Stimulated activated CD4-positive, alpha-beta T cell treated with anti-CD3 and anti-CD28 coated beads, Interleukin-1b, Interleukin-23, amount 100 ng/mL, for 4 hours (primary cell): ENCODE data around the gene S100A5.

Source experiments
- DNase-seq, 2 donors: peaks; one replicate each; pipeline ENCODE4 v3.0.0-alpha.2; 2020; ENCODE audit warnings: low read depth in 2 of 2

Gene S100A5

GRCh38 chr1:153547560-153548551 is 7.1 kb upstream of the S100A5 start:
- DNase-seq: no peak

- DNase-seq: no peak
These were observed 6.2 kb upstream of the S100A5 start for GRCh38 chr1:153546796-153547559.

GRCh38 chr1:153546371-153546770 is 5.6 kb upstream of the S100A5 start:
- no peak for DNase-seq

DNA sequence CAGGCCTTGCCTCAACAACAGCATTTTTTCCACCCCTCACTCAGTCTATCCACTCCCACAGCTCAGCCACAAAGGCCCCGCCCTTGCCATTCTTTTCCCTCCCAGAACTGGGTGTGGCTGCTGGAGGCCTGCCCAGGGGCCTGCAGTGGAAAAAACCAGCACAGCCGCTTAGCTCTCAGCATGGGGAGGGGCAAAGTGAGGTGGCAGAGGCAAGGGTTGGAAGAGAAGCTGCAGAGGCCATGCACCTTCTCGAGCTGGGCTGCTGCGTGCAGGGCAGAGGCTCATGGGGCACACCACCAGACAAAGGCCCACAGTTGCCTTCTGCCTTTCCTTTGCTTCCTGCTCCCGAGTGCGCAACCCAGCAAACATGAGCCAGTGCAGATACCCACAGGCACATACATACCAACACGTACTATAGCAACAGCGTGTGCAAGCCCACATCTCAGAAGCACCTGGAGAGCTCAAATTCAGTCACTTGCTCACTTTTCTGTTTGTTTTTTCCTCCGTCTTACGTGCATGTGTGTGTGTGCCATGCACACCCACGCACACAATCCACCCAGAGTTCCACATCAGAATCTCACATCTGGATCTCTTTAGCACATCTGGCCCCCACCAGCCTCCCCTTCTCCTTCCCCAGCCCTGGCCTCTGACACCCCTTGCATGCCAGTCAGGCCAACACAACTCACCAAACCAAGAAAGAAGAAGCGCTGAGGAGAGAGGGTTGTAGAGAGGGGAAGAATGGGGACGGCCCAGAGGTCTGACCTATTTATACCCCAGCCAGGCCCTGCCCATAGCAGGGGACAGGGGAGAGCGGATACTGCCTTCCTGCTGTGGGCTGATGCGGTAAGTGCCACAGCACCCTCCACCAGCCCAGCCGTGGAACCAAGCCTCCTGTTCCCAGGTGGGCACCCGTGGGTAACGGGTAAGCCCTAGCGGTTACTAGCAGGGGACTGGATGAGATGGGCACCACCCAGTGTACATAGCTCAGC is 4.6 kb upstream of the S100A5 start, which contains the start of gene S100A4:
Gene S100A4 (minus strand): TSS at position 740 of the 989 bp plus-strand sequence. CDS start 1,012 bp downstream, outside the sequence.
- peak; percentile 83 to 86 for DNase-seq

DNA sequence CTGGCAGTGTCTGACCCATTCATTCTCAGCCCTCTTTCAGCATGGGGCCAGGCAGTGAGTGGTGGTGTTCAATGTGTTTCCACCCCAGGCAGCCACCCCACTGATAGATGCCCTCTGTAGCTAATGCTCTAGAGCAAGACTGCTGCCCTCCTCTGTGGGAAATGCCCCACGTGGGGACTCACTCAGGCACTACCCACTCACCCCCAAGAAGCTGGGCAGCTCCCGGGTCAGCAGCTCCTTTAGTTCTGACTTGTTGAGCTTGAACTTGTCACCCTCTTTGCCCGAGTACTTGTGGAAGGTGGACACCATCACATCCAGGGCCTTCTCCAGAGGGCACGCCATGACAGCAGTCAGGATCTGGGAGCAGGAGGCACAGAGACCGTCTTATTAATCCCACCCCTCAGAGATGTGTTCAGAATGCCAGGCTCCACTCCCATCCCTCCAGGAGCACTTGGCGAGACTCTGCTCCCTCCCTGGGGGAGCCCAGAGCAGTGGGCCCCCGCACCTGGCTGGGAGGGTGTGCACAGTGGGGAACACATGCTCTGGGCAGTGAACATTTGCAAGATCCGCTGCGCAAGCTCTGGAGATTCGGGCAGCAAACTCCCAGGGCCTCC is 3.8 kb upstream of the S100A5 start:
- DNase-seq: no peak

DNA sequence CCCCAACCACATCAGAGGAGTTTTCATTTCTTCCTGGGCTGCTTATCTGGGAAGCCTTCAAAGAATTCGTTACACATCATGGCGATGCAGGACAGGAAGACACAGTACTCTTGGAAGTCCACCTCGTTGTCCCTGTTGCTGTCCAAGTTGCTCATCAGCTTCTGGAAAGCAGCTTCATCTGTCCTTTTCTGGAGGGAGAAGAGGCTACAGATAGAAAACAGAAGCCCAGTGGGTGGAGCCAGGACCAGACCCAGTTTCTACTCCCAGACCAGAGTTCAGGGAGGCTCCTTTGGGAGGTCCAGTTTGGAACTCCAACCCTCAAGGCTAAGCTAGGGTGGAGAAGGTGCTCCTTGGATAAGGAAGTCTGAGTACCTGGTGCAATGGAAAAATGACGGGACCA is 3.0 kb upstream of the S100A5 start:
- DNase-seq: no peak

- DNase-seq: no peak
These were observed 2.4 kb upstream of the S100A5 start for GRCh38 chr1:153542956-153543711.

- DNase-seq: no peak
These were observed 1.2 kb upstream of the S100A5 start for GRCh38 chr1:153541641-153542590.

GRCh38 chr1:153539395-153540093 is 1.2 kb downstream of the S100A5 start:
- DNase-seq: no peak

DNA sequence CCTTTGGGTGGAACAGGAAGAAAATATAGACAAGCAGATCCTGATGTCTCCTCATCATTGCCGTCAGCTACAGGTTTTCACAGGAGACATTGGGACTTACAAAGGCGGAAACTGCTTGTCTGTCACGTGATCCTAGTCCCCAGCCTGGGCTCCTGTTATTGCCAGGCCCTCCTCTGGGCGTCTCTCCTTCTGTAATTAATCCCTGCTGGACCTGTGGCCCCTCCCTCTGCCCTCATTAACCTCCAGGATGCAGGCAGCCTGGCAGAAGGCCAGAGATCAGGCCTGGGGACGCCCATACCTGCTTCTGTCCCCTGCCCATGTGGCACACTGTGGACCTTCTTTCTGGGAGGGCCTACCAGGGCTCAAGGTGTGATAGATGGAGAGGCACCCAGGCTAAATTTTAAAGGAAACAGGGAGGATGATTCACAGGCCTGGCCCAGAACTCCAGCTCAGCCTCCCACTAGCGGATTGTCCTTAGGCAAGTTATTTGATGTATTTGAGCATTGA is 2.4 kb downstream of the S100A5 start:
- DNase-seq: no peak

DNA sequence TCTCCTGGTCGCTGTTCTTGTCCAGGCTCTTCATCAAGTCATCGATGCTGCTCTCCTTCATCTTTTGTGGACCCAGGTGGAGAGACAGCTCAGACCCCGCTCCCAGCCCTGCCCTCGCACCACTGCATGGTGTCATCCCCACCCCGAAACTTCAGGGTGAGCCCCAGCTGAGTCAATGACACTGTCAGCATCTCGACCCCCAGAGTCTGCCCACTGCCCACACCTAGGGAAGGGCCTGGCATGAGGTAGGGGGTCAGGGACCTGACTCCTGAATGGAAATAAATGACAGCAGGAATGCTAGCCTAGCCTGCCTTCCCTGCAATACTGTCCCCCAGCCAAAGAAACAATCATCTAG is 3.4 kb downstream of the S100A5 start:
- DNase-seq: no peak

DNA sequence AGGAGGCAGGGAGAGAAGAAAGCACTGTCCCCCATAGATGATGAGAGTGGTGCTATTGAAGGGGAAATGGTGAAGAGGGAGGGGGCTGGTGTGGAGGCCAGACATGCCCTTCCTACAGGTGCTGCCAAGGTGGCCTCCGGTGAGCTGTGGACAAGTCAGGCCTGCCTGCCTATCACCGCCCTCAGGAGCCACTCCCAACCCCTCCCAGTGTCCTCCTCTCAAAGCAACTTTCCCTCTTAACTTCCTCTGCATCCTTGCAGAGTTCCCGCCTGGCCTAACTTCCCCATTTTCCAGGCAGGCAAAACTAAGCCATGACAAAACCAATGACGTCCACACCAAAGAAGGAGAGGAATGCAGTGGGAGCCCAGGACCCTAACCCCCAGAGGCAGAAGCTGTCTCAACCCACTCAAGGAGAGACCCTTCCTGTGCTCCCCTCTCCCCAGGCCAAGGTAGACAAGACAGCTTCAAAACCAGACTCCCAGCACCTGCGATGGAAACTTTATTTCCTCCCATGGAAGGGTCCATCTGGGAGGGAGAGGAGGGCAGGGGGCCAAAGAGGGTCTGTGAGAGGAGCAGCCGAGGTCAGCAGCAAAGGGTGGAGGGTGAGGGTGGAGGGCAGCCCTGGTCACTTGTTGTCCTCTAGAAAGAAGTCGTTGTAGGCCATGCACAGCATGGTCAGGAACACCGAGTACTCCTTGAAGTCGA is 3.9 kb downstream of the S100A5 start:
- DNase-seq: no peak

DNA sequence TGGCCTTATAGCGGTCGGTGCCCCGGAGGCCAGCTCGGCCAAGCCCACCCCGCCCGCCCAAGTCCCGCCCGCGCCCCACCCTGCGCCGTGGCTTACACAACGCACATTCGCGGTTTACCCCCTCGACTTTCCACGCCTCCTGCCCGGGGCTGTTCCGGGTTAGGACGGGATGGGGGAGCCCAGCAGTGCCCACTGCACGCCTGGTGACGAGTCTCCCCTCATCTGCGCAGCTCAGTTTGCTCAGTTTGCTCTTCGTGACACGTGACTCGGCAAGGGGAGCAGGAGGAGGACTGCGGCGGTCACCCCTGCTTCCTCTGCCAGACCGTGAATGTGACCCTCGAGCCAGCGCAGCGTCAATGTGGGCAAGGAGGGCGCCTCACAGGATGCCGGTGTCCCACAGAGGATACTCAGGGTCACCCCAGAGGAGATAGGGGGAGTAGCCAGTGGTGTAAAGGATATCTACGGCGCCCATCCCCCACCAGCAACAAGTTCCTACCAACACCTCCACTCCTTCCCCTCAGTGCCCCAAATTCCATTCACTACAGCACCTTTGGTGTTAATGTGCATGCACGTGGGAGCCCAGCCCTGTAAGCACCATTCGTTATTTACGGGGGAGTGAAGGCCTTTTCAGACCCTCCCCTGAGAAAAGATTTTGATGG is 4.6 kb downstream of the S100A5 start:
- DNase-seq: peak; percentile 62 to 69

GRCh38 chr1:153535242-153536011 is 5.3 kb downstream of the S100A5 start, which contains the start of gene S100A6:
S100A6 (minus strand) TSS chr1:153535991; CDS start chr1:153535339, 652 bp downstream.
- no peak for DNase-seq

DNA sequence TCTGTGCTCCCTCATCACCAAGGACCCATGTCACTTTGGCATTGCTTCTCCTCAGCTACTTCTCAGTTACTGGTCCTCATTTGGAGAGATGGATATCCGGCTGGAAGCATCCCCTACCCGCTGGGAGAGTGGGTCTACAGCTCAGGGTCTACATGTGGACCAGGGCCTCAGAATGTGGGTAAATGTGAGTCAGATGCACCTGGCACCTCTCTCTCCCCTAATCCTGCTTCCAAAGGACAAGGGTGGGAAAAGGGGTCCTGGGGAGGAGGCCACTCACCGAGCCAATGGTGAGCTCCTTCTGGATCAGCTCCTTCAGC is 5.9 kb downstream of the S100A5 start:
- no peak for DNase-seq

DNA sequence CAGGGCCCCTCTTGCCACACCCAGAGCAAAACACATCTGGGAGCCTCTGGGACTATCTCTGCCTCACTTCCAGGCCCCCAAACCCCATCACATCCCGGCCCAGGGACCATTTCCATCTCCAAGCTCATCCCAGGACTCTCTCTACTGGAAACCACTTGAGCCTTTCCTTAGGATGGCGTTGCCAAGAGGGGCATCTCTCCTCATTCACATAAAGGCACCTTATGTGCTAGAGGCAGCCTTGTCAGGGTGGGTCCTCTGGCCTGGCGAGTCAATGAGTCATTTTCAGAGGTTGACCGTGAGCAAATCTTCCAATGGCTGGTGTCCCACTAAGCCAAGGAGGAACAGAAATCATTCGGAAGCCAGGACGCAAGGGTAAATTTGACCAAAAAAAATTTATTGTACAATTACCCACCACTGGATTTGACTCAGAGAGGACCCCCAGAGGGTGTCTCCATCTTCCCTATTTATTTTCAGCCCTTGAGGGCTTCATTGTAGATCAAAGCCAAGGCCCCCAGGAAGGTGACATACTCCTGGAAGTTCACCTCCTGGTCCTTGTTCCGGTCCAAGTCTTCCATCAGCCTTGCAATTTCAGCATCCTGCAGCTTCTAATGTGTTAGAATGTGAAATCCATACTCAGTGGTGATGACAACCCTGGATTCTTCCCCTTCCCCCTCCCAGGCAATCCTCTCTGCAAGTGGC is 6.4 kb downstream of the S100A5 start:
- DNase-seq: no peak
